A673 (cell line): ENCODE measurements around the gene CEACAM6.

Experiments
- EZH2 ChIP-seq: fragments of 200-600 bp; sonication (generic); IDR thresholded peaks from 2 replicates; pipeline ENCODE4 v1.6.1; 2017; ENCODE audit warnings: borderline replicate concordance, low read depth, mild to moderate bottlenecking, mixed read lengths, antibody characterized with exemption, low read length; ENCODE audit not compliant: poor library complexity, severe bottlenecking
- TF ChIP-seq, protein P1 (sequence below): fragments of 300-800, 200-600 bp; sonication (generic); conservative IDR thresholded peaks from 2 replicates; pipeline ENCODE4 v1.5.1; 2017; ENCODE audit warnings: low read depth, mild to moderate bottlenecking, antibody characterized with exemption, low read length, moderate library complexity, mixed read lengths

DNA sequence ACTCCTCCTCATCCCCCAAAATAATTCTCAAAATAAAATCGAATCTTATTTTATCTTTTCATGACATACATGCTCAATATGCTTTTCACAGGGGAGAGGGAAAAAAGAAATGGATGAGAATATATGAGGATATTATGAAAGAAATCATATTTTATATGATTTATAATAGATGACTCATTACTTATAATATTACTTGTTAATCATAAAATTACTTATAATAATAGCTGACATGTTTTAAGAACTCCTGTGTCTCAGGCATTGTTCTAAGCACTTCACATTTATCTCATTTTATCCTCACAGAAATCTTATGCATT lies 38.0 kb downstream of the CEACAM6 start:
- TF ChIP-seq, protein P1, sequence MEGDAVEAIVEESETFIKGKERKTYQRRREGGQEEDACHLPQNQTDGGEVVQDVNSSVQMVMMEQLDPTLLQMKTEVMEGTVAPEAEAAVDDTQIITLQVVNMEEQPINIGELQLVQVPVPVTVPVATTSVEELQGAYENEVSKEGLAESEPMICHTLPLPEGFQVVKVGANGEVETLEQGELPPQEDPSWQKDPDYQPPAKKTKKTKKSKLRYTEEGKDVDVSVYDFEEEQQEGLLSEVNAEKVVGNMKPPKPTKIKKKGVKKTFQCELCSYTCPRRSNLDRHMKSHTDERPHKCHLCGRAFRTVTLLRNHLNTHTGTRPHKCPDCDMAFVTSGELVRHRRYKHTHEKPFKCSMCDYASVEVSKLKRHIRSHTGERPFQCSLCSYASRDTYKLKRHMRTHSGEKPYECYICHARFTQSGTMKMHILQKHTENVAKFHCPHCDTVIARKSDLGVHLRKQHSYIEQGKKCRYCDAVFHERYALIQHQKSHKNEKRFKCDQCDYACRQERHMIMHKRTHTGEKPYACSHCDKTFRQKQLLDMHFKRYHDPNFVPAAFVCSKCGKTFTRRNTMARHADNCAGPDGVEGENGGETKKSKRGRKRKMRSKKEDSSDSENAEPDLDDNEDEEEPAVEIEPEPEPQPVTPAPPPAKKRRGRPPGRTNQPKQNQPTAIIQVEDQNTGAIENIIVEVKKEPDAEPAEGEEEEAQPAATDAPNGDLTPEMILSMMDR: no peak
- TF ChIP-seq EZH2: no peak
